Choroid plexus epithelial cell (primary cell): ENCODE data around the gene KDM3B.
A peak's percentile ranks its signal among the peaks of the same experiment; 100 is the strongest.

Source experiments
- DNase-seq: peaks from one replicate; pipeline ENCODE4 v3.0.0-alpha.2; 2010; ENCODE audit warnings: low read depth
- H3K4me3 ChIP-seq: 2 replicates; pipeline ENCODE4 v1.5.1; 2011; ENCODE audit warnings: low read depth, mild to moderate bottlenecking, control low read depth, low read length, moderate library complexity
- CTCF ChIP-seq: conservative IDR thresholded peaks from 2 replicates; pipeline ENCODE4 v1.5.1; 2011; ENCODE audit warnings: low read depth, mild to moderate bottlenecking, control low read depth, inconsistent platforms, low read length, moderate library complexity

The KDM3B gene

GRCh38 chr5:138452720-138453119 is 100.2 kb downstream of the KDM3B start:
- no peak overlapping the region for H3K4me3 ChIP-seq
- no peak for TF ChIP-seq CTCF
- DNase-seq: no peak

- no peak for TF ChIP-seq CTCF
- H3K4me3 ChIP-seq: no peak overlapping the region
- no peak for DNase-seq
These were observed 101.1 kb downstream of the KDM3B start for GRCh38 chr5:138453590-138453989.

- no peak for DNase-seq
- no peak overlapping the region for H3K4me3 ChIP-seq
- TF ChIP-seq CTCF: no peak
These were observed 101.6 kb downstream of the KDM3B start for GRCh38 chr5:138454121-138454520.

DNA sequence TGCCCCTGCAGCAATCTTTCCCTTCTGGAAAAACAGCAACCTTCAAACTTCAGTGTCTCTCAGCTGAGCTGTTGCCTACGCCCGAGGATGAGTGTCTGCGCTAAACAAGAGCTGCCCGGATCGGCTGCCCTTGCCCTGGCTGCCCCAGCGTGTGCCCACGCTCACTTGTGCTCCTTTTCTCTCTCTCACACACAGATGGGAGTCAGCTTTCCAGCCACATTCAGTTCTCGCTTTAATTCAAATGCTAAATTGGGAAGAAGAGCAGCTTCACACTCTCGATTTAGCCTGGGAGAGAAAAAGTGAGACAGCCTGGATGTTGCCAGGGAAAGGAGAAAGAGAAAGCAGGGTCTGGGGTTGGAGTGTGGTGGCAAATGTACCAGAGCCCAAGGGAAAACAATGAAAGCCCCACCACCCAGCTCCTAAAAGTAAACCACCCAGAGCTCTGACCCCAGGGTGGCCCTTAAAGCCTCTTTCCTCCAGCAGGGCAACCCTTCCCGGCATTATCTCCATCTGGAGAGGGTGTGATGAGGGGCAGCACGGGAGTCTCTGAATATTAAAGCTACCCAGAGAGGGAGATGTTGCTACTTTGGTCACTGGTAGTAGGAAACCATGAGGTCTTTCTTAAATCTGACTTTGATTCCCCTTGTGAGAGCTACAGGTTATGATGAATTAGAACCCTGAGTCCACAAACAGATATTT is 102.9 kb downstream of the KDM3B start:
- DNase-seq: no peak
- H3K4me3 ChIP-seq: no peak overlapping the region
- no peak for TF ChIP-seq CTCF

GRCh38 chr5:138457531-138458275 is 105.2 kb downstream of the KDM3B start:
- H3K4me3 ChIP-seq: no peak overlapping the region
- peak; percentile 13 for TF ChIP-seq CTCF
- no peak for DNase-seq

GRCh38 chr5:138458384-138458783 is 105.9 kb downstream of the KDM3B start:
- TF ChIP-seq CTCF: no peak
- DNase-seq: peak; percentile 33
- H3K4me3 ChIP-seq: no peak overlapping the region
